GM10266 (cell line): ENCODE measurements around the gene ORMDL2.
A peak's percentile ranks its signal among the peaks of the same experiment; 100 is the strongest.

Experiments
- DNase-seq: peaks from one replicate; pipeline ENCODE4 v3.0.0; 2012; ENCODE audit errors: extremely low spot score
- TF ChIP-seq, protein P1 (sequence below): IDR thresholded peaks from 2 replicates; pipeline ENCODE4 v1.5.1; 2012; ENCODE audit warnings: mild to moderate bottlenecking, low read depth; ENCODE audit not compliant: control insufficient read depth, insufficient read depth; ENCODE audit errors: missing control alignments

Gene ORMDL2

GRCh38 chr12:55795950-55796349, 21.9 kb upstream of the ORMDL2 start:
- no peak for DNase-seq
- TF ChIP-seq, protein P1, sequence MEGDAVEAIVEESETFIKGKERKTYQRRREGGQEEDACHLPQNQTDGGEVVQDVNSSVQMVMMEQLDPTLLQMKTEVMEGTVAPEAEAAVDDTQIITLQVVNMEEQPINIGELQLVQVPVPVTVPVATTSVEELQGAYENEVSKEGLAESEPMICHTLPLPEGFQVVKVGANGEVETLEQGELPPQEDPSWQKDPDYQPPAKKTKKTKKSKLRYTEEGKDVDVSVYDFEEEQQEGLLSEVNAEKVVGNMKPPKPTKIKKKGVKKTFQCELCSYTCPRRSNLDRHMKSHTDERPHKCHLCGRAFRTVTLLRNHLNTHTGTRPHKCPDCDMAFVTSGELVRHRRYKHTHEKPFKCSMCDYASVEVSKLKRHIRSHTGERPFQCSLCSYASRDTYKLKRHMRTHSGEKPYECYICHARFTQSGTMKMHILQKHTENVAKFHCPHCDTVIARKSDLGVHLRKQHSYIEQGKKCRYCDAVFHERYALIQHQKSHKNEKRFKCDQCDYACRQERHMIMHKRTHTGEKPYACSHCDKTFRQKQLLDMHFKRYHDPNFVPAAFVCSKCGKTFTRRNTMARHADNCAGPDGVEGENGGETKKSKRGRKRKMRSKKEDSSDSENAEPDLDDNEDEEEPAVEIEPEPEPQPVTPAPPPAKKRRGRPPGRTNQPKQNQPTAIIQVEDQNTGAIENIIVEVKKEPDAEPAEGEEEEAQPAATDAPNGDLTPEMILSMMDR, result no peak

DNA sequence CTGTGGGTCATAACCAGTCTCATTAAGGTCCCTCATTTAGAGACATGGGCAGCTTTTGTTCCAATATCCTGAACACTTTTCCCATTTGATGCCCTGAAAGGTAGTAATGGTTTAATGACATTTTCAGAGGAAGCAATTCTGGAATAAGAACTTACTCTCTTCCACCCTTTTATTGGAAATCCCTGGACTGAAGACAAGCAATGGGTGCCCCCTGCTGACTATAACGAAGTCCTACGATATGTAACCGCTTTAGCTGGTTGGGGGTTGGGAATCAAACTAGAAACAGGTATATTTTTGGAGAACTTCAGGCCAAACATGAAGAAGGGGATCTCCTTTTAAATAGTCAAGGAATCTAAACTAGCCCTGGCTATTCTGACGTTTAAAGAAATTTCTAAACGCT, 20.8 kb upstream of the ORMDL2 start:
- TF ChIP-seq, protein P1, result peak; percentile 33
- DNase-seq, result no peak

- TF ChIP-seq, protein P1, result no peak
- no peak for DNase-seq
Observed at GRCh38 chr12:55797550-55797949, 20.3 kb upstream of the ORMDL2 start.

GRCh38 chr12:55806982-55807381, 10.9 kb upstream of the ORMDL2 start:
- TF ChIP-seq, protein P1, result no peak
- DNase-seq, result no peak

- TF ChIP-seq, protein P1, result no peak
- no peak for DNase-seq
Observed at GRCh38 chr12:55809274-55809673, 8.6 kb upstream of the ORMDL2 start.

DNA sequence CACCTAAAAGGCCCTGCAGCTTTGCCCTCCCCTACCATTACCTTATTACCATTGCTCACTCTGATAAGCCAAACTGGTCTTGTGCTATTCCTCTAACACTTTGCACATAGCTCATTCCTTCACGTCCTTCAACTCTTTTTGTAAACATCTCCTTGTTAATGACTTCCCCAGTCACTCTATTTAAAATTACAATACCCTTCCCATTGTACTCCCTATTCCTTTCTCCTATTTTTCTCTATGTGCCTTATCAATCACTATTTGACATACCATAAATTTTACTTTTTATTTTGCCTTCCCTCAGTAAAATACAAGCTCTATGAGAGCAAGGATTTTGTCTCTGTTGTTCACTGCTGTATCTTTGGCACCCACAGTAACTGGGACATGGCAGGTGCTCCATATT, 5.8 kb upstream of the ORMDL2 start:
- TF ChIP-seq, protein P1, result no peak
- no peak for DNase-seq

- no peak for DNase-seq
- TF ChIP-seq, protein P1, result no peak
Observed at GRCh38 chr12:55814257-55814656, 3.6 kb upstream of the ORMDL2 start.

- TF ChIP-seq, protein P1, result no peak
- DNase-seq, result no peak
Observed at GRCh38 chr12:55815473-55815872, 2.4 kb upstream of the ORMDL2 start.
